ENCODE measurements around the gene POLD4. TPM values are rescaled to one million over a fixed set of nuclear protein-coding genes. Genes with fewer than 3 reads are reported as not detected.

POLD4 gene
- polyA plus RNA-seq, 1 experiment: 45.9 TPM

DNA sequence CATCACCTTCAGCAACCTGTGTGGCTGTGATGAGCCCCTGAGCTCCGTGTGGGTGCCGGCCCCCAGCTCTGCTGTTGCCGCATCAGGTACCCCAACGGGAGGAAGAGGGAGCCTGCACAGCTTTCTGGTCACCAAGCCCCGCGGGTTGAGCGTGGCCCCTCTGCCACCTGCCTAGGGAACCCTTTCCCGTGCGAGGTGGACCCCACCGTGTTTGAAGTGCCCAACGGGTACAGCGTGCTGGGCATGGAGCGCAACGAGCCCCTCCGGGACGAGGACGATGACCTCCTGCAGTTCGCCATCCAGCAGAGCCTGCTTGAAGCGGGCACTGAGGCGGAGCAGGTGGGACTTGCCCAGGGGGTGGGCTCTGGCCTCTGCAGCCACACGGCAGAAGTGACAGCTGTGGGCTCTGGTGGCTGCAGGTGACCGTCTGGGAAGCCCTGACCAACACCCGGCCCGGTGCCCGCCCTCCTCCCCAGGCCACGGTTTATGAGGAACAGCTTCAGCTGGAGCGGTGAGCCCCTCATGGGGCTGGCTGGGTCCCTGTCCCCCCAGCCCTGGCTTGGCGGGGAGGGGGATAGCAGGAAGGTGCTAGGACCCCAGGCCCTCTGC, 51.9 kb downstream of the POLD4 start:
- H3K9me3 ChIP-seq (ENCODE audit: control insufficient read depth, insufficient read depth, low read length): no peaks in the 10 kb centered on the region; the same call in 1 of the 2 replicates
- H3K27ac ChIP-seq (ENCODE audit: low read depth, low read length): no peak overlapping the region
- ChIA-PET CTCF (interaction anchor here (0.8 to 2.0 kb wide), 3 partner anchors 16 to 80 kb away, joined by 3 to 7 read pairs (median 3); no protein-coding TSS in a partner anchor), POLR2A (interaction anchor here (0.6 to 2.1 kb wide), 2 partner anchors 13 to 16 kb away, joined by 4 to 13 read pairs; partner anchors contain the start of gene ANKRD13D)
- TF ChIP-seq, protein P1, sequence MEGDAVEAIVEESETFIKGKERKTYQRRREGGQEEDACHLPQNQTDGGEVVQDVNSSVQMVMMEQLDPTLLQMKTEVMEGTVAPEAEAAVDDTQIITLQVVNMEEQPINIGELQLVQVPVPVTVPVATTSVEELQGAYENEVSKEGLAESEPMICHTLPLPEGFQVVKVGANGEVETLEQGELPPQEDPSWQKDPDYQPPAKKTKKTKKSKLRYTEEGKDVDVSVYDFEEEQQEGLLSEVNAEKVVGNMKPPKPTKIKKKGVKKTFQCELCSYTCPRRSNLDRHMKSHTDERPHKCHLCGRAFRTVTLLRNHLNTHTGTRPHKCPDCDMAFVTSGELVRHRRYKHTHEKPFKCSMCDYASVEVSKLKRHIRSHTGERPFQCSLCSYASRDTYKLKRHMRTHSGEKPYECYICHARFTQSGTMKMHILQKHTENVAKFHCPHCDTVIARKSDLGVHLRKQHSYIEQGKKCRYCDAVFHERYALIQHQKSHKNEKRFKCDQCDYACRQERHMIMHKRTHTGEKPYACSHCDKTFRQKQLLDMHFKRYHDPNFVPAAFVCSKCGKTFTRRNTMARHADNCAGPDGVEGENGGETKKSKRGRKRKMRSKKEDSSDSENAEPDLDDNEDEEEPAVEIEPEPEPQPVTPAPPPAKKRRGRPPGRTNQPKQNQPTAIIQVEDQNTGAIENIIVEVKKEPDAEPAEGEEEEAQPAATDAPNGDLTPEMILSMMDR (IDR thresholded peaks at IDR 0.05; ENCODE audit: low read depth, low read length): no peak
- no peak for DNase-seq (ENCODE audit: low read depth, low spot score)
- H3K27me3 ChIP-seq (ENCODE audit: control insufficient read depth, insufficient read depth, low read length): no peaks in the 10 kb centered on the region
- no peak overlapping the region for H3K4me3 ChIP-seq (ENCODE audit: low read depth, low read length)

Small RNA genes within 50 kb of the gene (small RNA-seq; reads per million reads assigned to genes)
- gene RN7SKP239 (ENCODE audit: insufficient read length, low read depth) (not detected), gene RNU6-1238P (ENCODE audit: insufficient read length, low read depth) (not detected)

Other genes starting within 250 kb of the POLD4 start
- 52.2 and 53.0 TPM in 2 replicates for gene KDM2A, start 234.3 kb downstream of the POLD4 start, polyA plus RNA-seq (2011; rRNA removed)
- gene GRK2, start 87.1 kb downstream of the POLD4 start, polyA plus RNA-seq (2011; rRNA removed): 17.3 and 20.2 TPM in 2 replicates
- 14.4 and 18.4 TPM in 2 replicates for gene ANKRD13D, start 64.2 kb downstream of the POLD4 start, polyA plus RNA-seq (2011; rRNA removed)
- 16.5 and 20.0 TPM in 2 replicates for gene SSH3, start 50.0 kb downstream of the POLD4 start, polyA plus RNA-seq (2011; rRNA removed)
- gene CLCF1, start 20.1 kb upstream of the POLD4 start, polyA plus RNA-seq (2011; rRNA removed): 11.4 and 12.4 TPM in 2 replicates
- gene RAD9A, start 38.4 kb upstream of the POLD4 start, polyA plus RNA-seq (2011; rRNA removed): 3.2 and 4.1 TPM in 2 replicates
- gene PPP1CA, start 48.3 kb upstream of the POLD4 start, polyA plus RNA-seq (2011; rRNA removed): 116 and 140 TPM in 2 replicates
- not detected in 2 replicates for gene TBC1D10C, start 50.5 kb upstream of the POLD4 start, polyA plus RNA-seq (2011; rRNA removed)
- 0.07 and 0.09 TPM in 2 replicates for gene CARNS1, start 62.1 kb upstream of the POLD4 start, polyA plus RNA-seq (2011; rRNA removed)
- gene RPS6KB2, start 74.9 kb upstream of the POLD4 start, polyA plus RNA-seq (2011; rRNA removed): 36.0 and 37.7 TPM in 2 replicates
- gene PTPRCAP, start 84.1 kb upstream of the POLD4 start, polyA plus RNA-seq (2011; rRNA removed): 0.07 and 0.12 TPM in 2 replicates
- 69.8 and 96.0 TPM in 2 replicates for gene CORO1B, start 89.9 kb upstream of the POLD4 start, polyA plus RNA-seq (2011; rRNA removed)
- not detected in 2 replicates for gene GPR152, start 99.2 kb upstream of the POLD4 start, polyA plus RNA-seq (2011; rRNA removed)
- gene CABP4, start 101.8 kb upstream of the POLD4 start, polyA plus RNA-seq (2011; rRNA removed): not detected in 2 replicates
- gene TMEM134, start 115.7 kb upstream of the POLD4 start, polyA plus RNA-seq (2011; rRNA removed): 14.7 and 22.5 TPM in 2 replicates
- 55.3 and 75.7 TPM in 2 replicates for gene AIP, start 129.5 kb upstream of the POLD4 start, polyA plus RNA-seq (2011; rRNA removed)
- 6.4 and 8.6 TPM in 2 replicates for gene PITPNM1, start 151.8 kb upstream of the POLD4 start, polyA plus RNA-seq (2011; rRNA removed)
- gene CDK2AP2, start 154.6 kb upstream of the POLD4 start, polyA plus RNA-seq (2011; rRNA removed): 11.7 and 17.2 TPM in 2 replicates
- gene CABP2, start 169.9 kb upstream of the POLD4 start, polyA plus RNA-seq (2011; rRNA removed): not detected in 2 replicates
- gene GSTP1, start 230.3 kb upstream of the POLD4 start, polyA plus RNA-seq (2011; rRNA removed): 716 and 965 TPM in 2 replicates

Measured in AG04450 (cell line).